Muscle of back (tissue), 11 donors: ENCODE data around the gene MTMR10. TPM values are rescaled to one million over a fixed set of nuclear protein-coding genes. Genes with fewer than 3 reads are reported as not detected.
A peak's percentile ranks its signal among the peaks of the same experiment; 100 is the strongest.

Experiments used
- DNase-seq, 3 donors: peaks; one replicate each; pipeline versions ENCODE4 v3.0.0 to v3.0.0-alpha.2; 2013
- polyA plus RNA-seq, 10 donors: library from polyadenylated mRNA; unstranded; fragments of 120-200 nt; gene quantifications; one replicate each; pipeline ENCODE4 v1.2.1, GENCODE V29; 2013; ENCODE audit not compliant: insufficient read length in 10 of 10

Gene MTMR10
- polyA plus RNA-seq, 10 donors: 12.9 to 22.7 (median 19.6) TPM

- no peak for DNase-seq
Measured at GRCh38 chr15:31013863-31014607, 22.6 kb upstream of the MTMR10 start.

- DNase-seq: no peak
Measured at GRCh38 chr15:31012455-31012854, 21.0 kb upstream of the MTMR10 start.

- no peak for DNase-seq
Measured at GRCh38 chr15:31010036-31010435, 18.6 kb upstream of the MTMR10 start.

GRCh38 chr15:31005660-31006059, 14.2 kb upstream of the MTMR10 start:
- no peak for DNase-seq

- peak; percentile 15 to 44 (median 16) for DNase-seq
Measured at GRCh38 chr15:31004220-31004733, 12.8 kb upstream of the MTMR10 start.

- no peak for DNase-seq
Measured at GRCh38 chr15:31001702-31002101, 10.3 kb upstream of the MTMR10 start.

- no peak for DNase-seq
Measured at GRCh38 chr15:30999729-31000128, 8.3 kb upstream of the MTMR10 start.

- no peak for DNase-seq
Measured at GRCh38 chr15:30997270-30997669, 5.8 kb upstream of the MTMR10 start.

GRCh38 chr15:30992249-30992864, 929 bp upstream of the MTMR10 start:
- peak in 1 of 3 donors; percentile 11 for DNase-seq

GRCh38 chr15:30990446-30991254, 778 bp downstream of the MTMR10 start:
- peak in 2 of 3 donors; percentile 7 to 12 for DNase-seq

- no peak for DNase-seq
Measured at GRCh38 chr15:30990036-30990435, 1.4 kb downstream of the MTMR10 start.

- no peak for DNase-seq
Measured at GRCh38 chr15:30985081-30985531, 6.3 kb downstream of the MTMR10 start.

- DNase-seq: no peak
Measured at GRCh38 chr15:30984542-30984941, 6.9 kb downstream of the MTMR10 start.

GRCh38 chr15:30984118-30984517, 7.3 kb downstream of the MTMR10 start:
- DNase-seq: no peak

- DNase-seq: no peak
Measured at GRCh38 chr15:30979457-30979856, 12.0 kb downstream of the MTMR10 start.

GRCh38 chr15:30978328-30978727, 13.1 kb downstream of the MTMR10 start:
- DNase-seq: no peak

- DNase-seq: no peak
Measured at GRCh38 chr15:30974112-30974511, 17.3 kb downstream of the MTMR10 start.

- DNase-seq: no peak
Measured at GRCh38 chr15:30973379-30973778, 18.0 kb downstream of the MTMR10 start.

GRCh38 chr15:30969724-30970123, 21.7 kb downstream of the MTMR10 start:
- no peak for DNase-seq

- DNase-seq: no peak
Measured at GRCh38 chr15:30963681-30964080, 27.7 kb downstream of the MTMR10 start.

GRCh38 chr15:30962659-30963058, 28.8 kb downstream of the MTMR10 start:
- DNase-seq: no peak

- DNase-seq: peak in 2 of 3 donors; percentile 6 to 8
Measured at GRCh38 chr15:30962079-30962478, 29.3 kb downstream of the MTMR10 start.
